Suprapubic skin (tissue), 4 donors: ENCODE results near the gene EIF4G3.

Source experiments
- EP300 ChIP-seq: sonication (generic); formaldehyde crosslinking; IDR thresholded peaks from one replicate; pipeline ENCODE4 v1.6.1; 2017; ENCODE audit warnings: antibody characterized with exemption
- POLR2A ChIP-seq, 2 donors: fragments of 450-650 bp; IDR thresholded peaks; one replicate each; pipeline ENCODE4 v1.6.1; 2017; ENCODE audit warnings: antibody characterized with exemption in 2 of 2, mild to moderate bottlenecking in 2 of 2, moderate library complexity in 2 of 2
- POLR2AphosphoS5 ChIP-seq, 3 donors: sonication (generic); formaldehyde crosslinking; IDR thresholded peaks; one replicate each; pipeline ENCODE4 v1.6.1; 2017; ENCODE audit warnings: antibody characterized with exemption in 3 of 3
- TF ChIP-seq, protein P1 (sequence below), 2 donors: fragments of 200-600 bp in 1 of 2; fragments of 450-650 bp in 1 of 2; sonication (generic) in 1 of 2; IDR thresholded peaks; one replicate each; pipeline ENCODE4 v1.5.1; 2016 to 2019; ENCODE audit warnings: antibody characterized with exemption in 2 of 2, mild to moderate bottlenecking in 1 of 2, moderate library complexity in 1 of 2

DNA sequence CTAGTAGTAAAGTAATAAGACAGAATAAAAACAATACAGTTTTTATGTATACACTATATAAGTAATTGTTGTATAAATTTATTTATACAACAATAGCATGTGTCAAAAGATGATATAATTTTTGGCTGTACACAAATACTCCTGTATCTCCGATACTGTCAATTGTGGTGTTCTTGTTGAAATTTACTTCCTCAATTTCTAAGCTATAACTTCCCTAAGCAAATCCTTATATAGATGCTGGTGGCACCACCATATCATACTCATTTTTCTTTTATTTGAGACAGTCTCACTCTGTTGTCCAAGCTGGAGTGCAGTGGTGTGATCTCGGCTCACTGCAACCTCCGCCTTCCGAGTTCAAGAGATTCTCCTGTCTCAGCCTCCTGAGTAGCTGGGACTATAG lies 248.6 kb downstream of the EIF4G3 start:
- TF ChIP-seq, protein P1, sequence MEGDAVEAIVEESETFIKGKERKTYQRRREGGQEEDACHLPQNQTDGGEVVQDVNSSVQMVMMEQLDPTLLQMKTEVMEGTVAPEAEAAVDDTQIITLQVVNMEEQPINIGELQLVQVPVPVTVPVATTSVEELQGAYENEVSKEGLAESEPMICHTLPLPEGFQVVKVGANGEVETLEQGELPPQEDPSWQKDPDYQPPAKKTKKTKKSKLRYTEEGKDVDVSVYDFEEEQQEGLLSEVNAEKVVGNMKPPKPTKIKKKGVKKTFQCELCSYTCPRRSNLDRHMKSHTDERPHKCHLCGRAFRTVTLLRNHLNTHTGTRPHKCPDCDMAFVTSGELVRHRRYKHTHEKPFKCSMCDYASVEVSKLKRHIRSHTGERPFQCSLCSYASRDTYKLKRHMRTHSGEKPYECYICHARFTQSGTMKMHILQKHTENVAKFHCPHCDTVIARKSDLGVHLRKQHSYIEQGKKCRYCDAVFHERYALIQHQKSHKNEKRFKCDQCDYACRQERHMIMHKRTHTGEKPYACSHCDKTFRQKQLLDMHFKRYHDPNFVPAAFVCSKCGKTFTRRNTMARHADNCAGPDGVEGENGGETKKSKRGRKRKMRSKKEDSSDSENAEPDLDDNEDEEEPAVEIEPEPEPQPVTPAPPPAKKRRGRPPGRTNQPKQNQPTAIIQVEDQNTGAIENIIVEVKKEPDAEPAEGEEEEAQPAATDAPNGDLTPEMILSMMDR (IDR thresholded peaks at IDR 0.05): no peak
- TF ChIP-seq POLR2AphosphoS5 (IDR thresholded peaks at IDR 0.05) (no peak), POLR2A (IDR thresholded peaks at IDR 0.05) (no peak), EP300 (no peak)
